ENCODE data around the gene DNAH14. TPM values are rescaled to one million over a fixed set of nuclear protein-coding genes. Genes with fewer than 3 reads are reported as not detected.
A peak's percentile ranks its signal among the peaks of the same experiment; 100 is the strongest.
"Not testable (repeated sequence)": the region's sequence is repeated elsewhere in the genome, so short reads cannot be mapped to it uniquely, and the experiment has no call there.

DNAH14 gene
- polyA plus RNA-seq, 5 donors = 14.2 to 21.2 (median 19.6) TPM

DNA sequence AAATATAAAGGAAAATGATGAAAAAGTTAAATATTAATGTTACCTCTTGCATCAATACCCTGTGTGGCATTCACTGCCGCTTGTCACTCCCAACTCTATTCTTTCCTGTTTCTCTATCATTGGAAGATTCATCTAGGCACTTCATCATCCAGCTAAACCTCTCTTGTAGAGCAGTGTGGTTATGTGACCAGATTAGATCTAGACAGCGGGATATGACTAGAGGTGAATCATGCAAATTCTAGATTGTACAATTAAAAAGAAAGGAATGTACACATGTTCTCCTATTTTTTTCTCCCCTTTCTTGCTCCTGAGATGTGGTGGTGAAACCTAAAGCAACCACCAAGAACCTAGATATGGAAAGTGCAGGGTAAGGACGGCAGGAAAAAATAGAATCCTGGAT, 324.3 kb downstream of the DNAH14 start:
- no peak for DNase-seq

DNA sequence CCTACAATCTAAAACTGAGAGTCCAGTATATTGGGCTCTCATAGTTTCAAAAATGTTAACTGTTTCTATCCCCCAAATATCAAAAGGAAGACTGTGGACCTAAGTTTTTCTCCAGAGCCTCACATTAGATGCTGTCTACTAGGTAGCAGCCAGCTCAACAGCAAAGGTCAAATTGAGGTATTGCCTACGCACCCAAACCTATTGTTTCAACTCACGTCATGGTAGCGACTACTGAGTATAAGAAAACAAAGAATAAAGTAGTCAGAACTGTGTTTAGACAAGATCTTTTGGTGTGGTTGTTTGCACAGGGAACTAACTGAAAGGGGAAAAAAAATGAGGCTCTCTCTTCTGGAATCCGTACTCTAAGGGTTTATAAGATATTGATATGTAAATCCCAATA, 325.2 kb downstream of the DNAH14 start:
- no peak for DNase-seq

GRCh38 chr1:225257081-225257480, 327.6 kb downstream of the DNAH14 start:
- no peak for DNase-seq

DNA sequence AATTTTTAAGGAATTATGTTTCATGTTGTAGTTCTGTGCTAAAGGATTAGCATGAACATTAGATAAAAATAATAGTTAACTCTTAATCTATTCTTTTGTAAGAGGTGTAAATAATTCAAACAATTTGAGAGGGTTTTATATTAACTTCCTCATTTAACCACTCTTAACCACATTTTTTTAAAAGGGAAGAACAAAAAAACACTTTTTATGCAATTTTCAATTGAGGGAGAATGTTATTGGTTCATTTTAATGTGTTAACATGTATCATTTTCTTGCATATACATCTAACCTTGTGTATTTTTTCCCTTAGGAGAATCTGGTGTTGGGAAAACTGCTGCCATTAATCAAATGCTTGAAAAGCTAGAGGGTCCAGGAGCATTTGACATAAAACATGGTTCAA, 329.3 kb downstream of the DNAH14 start:
- no peak for DNase-seq

DNA sequence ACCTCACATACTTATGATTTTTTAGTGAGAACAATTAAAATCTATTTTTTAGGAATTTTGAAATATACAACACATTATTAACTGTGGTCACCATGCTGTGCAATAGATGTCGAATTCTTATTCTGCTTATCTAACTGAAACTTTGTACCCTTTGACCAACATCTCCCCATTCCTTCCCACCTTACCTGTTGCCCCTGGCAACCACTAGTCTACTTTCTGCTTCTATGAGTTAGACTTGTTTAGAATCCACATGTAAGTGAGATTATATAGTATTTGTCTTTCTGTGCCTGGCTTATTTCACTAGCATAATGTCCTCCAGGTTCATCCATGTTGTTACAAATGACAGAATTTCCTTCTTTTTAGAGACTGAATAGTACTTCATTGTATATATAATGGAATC, 330.1 kb downstream of the DNAH14 start:
- no peak for DNase-seq

DNA sequence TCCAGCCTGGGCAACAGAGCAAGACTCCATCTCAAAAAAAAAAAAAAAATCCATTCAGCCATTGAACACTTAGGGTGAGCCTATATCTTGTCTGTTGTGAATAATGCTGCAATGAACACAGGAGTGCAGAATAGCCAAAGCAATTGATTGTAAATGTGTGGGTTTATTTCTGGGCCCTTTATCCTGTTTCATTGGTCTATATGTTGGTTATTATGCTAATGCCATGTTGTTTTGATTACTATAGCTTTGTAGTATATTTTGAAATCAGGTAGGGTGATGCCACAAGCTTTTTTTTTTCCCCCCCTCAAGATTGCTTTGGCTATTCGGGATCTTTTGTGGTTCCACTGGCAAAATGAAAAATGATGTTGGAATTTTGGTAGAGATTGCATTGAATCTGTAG, 330.8 kb downstream of the DNAH14 start:
- DNase-seq = no peak

GRCh38 chr1:225277445-225277844, 348.0 kb downstream of the DNAH14 start:
- no peak for DNase-seq

DNA sequence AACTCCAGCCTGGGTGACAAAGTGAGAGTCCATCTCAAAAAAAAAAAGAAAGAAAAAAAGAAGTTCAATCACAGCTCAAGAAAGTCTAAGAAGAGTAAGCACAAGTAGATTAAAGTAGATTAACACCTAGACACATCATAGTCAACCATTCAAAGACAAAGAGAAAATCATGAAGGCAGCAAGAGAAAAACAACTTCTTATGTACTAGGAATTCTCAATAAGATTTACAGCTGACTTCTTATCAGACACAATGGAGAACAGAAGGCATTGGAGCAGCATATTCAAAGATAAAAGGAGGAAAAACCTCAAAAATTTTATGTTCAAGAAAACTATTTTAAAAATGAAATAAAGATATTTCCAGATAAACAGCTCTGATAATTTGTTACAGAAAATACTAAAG, 351.1 kb downstream of the DNAH14 start:
- no peak for DNase-seq

DNA sequence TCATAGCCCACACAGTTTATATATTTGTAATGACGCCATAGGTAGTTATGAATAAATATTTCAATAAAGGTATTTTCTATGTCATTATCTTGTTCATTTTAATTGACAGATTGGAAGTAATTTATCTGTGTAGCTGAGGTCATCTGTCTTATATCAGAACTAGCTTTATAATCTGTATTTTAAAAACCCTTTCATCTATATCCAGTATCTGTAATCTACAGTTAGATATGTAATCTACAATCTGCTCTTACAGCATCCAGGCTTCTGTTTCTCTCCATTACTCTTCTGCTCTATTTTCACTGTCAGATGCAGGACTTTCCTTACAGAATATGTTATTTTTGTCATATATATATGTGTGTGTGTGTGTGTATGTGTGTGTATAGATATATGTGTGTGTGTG, 360.8 kb downstream of the DNAH14 start:
- DNase-seq = no peak

DNA sequence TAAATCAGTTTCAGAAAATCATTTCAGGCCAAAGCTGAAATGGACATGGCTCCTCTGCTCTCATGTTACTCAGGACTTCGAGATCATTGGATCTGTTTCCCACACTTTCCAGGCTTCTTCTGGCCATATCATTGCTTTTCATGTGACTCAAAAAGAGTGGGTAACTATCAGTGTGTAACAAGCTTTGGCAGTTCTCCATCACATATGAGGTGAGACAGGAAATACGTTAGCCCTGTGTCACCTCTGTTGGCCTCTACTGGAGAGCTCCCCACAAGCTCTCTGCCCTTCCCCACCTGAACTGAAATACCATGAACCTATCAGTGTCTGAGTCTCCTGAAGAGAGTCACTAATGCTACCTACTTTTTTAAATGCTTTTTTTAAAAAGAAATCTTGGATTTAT, 370.1 kb downstream of the DNAH14 start:
- DNase-seq = no peak

DNA sequence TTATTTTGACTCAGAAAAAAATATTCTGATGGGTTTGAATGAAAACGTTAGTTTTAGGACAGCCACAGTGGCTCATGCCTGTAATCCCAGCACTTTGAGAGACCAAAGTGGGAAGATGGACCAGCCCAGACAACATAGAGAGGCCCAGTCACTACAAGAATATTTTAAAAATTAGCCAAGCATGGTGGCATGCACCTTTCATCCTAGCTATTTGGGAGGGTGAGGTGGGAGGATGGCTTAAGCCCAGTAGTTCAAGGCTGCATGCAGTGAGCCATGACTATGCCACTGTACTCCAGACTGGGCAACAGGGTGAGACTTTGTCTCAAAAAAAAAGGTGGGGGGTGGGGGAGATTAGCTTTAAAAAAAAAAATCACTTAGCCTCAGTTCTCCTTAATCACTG, 370.9 kb downstream of the DNAH14 start:
- no peak for DNase-seq

DNA sequence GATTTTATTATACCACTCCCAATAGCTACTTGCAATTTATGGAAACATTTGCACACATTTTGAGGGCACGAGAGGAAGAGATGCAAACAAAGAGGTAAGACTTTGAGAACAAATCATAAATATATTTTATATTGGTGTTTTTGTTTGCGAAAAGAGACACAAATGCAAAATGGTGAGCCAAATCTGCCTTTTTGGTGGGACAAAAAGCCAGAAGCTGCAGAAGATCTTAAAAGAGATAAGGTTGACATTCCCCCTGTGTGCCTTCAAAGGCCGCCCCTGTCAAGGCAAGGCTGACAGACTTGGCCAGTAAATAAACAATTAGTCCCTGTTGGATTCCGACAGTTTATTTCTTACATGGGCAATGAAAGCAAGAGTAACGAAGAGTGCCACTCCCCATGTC, 375.5 kb downstream of the DNAH14 start:
- no peak for DNase-seq

GRCh38 chr1:225310544-225310943, 381.1 kb downstream of the DNAH14 start:
- DNase-seq = not testable (repeated sequence)

GRCh38 chr1:225318706-225319575, 389.5 kb downstream of the DNAH14 start:
- peak; percentile 14 to 24 for DNase-seq

- no peak for DNase-seq
These were observed 390.4 kb downstream of the DNAH14 start for GRCh38 chr1:225319871-225320270.

DNA sequence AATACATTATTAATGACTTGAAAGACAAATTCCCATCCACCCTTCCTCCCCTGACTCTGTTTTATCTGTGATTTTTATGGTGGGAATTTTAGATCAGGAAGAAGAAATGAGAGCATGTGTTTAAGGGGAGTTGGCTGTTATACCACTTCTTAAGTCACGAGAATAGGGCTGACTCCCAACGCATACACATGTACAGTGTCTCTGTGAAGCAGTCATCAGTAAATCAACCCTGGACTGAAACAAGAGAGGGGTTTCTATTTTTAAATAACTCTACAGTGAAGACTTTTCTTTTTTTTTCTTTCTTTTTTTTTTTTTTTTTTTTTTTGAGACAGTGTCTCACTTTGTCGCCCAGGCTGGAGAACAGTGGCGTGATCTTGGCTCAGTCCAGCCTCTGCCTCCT, 392.3 kb downstream of the DNAH14 start:
- no peak for DNase-seq

GRCh38 chr1:225329041-225329440, 399.6 kb downstream of the DNAH14 start:
- no peak for DNase-seq

- DNase-seq = not testable (repeated sequence)
These were observed 400.5 kb downstream of the DNAH14 start for GRCh38 chr1:225329996-225330395.

GRCh38 chr1:225332686-225333085, 403.2 kb downstream of the DNAH14 start:
- DNase-seq = no peak

GRCh38 chr1:225335098-225335778, 405.8 kb downstream of the DNAH14 start:
- not testable (repeated sequence) for DNase-seq

GRCh38 chr1:225338545-225338944, 409.1 kb downstream of the DNAH14 start:
- DNase-seq = no peak

DNA sequence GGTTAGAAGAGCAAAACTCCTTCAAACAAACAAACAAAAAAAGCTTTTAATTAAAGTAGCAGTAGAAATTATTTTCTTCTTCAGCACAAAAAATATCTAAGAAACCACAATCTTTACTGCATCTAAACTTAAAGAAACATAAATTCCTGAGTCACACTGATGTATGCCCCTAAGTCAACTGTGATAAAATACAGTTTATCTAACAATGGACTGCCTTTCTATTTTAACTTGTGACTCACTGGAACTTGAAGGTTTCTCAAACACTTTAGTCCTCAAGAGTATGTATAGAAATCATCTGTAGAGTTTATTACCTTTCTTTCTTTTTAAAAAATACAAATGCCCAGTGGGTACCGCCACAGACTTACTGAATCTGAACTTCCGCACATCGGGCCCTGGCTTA, 412.2 kb downstream of the DNAH14 start:
- DNase-seq = no peak

- DNase-seq = no peak
These were observed 413.2 kb downstream of the DNAH14 start for GRCh38 chr1:225342695-225343094.
